Measurements from ENCODE around the gene SEC14L2.
"Not testable (repeated sequence)": the region's sequence is repeated elsewhere in the genome, so short reads cannot be mapped to it uniquely, and the experiment has no call there.

SEC14L2 gene

DNA sequence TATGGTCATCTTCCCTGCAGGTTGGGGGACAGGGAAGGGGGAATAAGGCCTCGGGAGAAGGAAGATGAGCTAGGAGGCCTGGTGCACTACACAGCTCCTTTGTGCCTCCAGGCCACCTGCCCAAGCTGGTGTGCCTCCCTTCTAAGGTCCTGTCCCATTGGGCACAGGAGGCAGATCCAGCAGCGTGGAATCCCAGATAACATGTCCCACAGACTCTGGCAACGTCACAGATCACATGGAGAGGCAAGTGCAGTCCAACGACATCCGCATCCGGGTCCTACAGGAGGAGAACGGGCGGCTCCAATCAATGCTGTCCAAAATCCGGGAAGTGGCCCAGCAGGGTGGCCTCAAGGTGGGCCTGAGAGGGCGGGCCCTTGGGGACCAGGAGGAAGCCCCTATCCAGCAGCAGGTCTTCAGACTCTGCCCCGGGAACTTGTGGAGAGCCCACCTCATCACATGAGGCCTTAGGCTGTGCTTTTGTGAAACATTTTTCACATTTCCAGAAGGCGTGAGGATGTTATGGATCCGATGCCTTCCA is 21.4 kb upstream of the SEC14L2 start:
- DNase-seq (ENCODE audit: low read depth in 2 of 2) = no peak

DNA sequence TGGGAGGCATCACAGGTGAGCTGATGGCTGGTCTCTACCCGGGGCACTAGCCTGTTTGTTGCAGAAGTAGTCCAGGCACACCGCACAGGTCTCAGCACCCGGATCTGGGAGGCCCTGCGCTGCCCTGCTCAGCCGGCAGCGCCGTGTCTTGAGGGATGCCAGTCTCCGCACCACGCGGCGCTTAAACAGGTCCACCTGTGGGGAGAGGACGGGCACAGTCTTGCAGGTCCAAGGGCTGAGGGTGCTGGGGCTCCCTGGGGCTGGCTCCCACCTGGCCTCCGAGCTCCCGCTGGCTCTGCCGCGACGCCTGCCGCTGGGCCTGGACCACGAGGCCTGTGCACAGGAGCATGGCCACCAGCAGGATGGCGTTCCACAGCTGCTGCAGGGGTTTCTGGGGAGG is 16.8 kb upstream of the SEC14L2 start:
- no peak for DNase-seq (ENCODE audit: low read depth in 2 of 2)

- no peak for DNase-seq (ENCODE audit: low read depth in 2 of 2)
Observed at GRCh38 chr22:30381264-30381663, 15.6 kb upstream of the SEC14L2 start.

DNA sequence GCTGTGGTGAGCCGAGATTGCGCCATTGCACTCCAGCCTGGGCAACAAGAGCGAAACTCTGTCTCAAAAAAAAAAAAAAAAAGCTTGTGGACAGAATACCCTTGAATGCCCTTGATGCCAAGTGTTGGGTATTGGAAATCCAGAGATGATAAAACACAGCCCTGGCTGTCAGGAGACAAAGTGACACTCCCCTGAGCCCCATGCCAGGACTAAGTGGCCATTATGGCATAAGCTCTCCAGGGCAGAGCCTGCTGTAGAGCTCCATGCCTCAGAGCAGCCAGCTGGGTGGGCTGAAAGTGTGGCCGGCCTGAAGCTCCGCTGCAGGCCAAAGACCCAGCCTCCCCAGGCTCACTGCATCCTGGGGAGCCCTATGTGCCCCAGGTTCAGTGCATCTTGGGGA is 14.5 kb upstream of the SEC14L2 start:
- DNase-seq (ENCODE audit: low read depth in 2 of 2) = no peak

- no peak for DNase-seq (ENCODE audit: low read depth in 2 of 2)
Observed at GRCh38 chr22:30383061-30383460, 13.8 kb upstream of the SEC14L2 start.

- DNase-seq (ENCODE audit: low read depth in 2 of 2) = no peak
Observed at GRCh38 chr22:30385942-30386341, 10.9 kb upstream of the SEC14L2 start.

- DNase-seq (ENCODE audit: low read depth in 2 of 2) = no peak
Observed at GRCh38 chr22:30386608-30386959, 10.2 kb upstream of the SEC14L2 start.

DNA sequence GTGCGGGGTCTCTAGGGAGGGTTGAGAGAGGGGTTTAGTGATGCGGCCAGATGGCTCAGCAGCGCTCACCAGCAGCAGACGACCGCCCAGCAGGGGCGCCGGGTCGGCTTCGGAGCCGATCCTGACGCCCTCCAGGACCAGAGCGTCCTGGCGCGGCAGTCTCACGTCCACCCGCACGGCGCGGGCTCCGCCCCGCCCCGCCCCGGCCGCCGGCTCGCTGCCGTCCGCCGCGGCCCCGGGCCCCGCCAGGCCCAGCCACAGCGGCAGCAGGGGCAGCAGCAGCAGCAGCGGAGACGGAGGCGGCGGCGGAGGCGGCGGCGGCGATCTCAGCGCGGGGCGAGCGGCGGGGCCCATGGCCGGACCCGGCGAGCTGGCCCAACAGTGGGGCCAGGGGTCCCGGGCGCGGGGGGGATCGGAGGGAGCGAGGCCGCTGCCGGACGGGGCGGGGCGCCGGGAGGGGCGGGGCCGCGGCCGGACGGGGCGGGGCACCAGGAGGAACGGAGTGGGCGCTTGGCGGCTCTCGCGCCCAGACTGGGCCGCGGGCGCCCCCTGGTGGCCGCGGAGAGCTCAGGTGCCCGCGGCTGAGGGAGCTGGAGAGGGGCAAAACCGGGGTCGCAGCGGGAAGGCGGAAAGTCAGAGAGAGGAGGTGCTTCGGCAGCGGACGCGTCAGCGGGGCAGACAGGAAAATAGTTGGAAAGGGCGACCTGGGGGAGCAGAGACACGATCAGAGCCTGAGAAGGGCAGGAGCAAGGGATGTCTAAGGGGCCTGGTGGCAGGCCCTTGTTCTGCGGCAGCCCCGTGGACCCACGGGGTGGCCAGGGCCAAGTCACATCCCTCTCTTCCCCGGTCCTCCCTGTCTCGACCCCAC is 9.6 kb upstream of the SEC14L2 start, which contains the start of gene RNF215:
RNF215 (minus strand) TSS at position 452 of the 868 bp plus-strand sequence; CDS start at position 354, 98 bp downstream.
- DNase-seq (ENCODE audit: low read depth in 2 of 2) = peak; percentile 55 to 69

DNA sequence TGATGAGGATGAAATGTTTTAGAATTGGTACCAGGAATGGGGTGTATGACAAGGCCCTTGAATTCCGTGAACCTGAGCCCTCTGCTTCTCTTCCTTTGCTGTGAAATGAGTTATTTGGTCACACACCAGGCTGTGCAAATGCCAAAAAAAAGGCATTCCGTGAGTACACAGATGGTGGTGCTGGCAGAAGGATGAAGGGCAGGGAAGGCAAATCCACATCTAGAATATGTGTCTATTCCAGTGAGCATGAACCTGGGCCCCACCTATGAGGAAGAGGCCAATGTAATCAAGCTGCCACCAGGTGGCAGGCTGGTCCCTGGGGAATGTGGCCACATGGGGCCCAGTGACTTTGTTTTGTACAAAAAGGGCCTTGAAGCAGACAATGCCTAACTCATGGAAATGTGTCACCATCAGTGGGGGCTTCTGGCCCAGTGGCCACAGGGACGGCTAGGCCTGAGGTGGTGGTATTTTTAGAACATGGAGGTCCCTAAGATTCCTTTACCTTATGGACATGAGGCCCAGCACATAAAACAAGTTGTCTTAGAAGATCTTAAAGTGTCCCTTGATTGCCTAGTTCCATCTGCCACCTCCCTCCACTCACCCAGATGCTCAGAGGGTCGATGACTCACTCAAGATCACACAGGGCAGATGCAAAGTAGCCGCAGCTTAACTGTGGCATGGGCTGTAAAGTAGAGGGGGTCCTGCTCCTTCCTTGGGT is 5.7 kb upstream of the SEC14L2 start:
- DNase-seq (ENCODE audit: low read depth in 2 of 2) = peak; percentile 50 to 65

DNA sequence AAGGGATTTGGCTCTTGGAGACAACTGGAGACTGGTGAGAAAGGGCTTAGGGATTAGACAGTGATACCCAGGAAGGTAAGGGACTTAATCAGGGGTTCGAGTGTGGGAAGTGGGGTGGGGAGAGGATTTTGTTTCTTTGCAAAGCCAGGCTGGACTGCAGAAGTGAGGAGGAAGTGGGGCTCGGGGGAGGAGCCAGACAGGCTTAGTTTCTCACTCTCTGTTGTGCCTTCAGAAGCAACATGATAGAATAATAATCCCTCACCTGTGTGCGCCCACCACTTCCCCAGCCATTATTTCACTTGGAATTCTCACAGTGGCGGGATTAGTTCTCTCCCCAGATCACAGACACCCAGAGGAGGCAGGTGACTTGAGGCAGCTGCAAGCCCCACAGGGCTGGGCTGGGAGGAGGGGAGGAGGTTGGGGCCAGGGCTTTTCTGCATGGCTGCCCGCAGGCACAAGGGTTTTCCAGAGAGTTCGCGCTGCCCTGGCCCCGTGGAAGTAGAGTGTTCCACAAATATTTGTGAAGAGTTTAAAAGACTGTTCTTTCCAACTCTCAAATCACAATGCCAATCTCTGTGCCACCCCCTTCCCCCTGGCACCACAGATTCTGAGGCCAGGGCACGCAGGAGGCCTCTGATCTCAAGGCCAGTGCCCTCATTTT is 4.0 kb upstream of the SEC14L2 start:
- no peak for DNase-seq (ENCODE audit: low read depth in 2 of 2)

DNA sequence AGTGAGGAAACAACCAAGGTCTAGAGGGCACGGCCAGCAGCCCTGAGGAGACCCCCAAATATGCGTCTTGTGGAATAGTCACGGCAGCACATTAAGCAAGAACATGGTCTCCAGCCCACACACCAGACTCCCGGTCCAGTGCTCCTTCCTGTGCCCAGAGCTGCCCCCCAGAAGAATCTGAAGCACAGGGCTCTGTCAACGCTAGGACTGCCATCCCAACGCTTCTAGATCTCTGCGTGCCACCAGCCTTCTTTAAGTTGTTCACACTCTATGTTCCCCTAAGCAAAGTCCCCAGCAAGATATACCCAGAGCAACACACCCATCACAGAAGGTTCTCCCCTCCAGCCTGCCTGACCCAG is 3.5 kb upstream of the SEC14L2 start:
- DNase-seq (ENCODE audit: low read depth in 2 of 2) = no peak

- no peak for DNase-seq (ENCODE audit: low read depth in 2 of 2)
Observed at GRCh38 chr22:30393885-30394284, 2.9 kb upstream of the SEC14L2 start.

GRCh38 chr22:30397656-30398635 is 1.1 kb downstream of the SEC14L2 start:
- no peak for DNase-seq (ENCODE audit: low read depth in 2 of 2)

GRCh38 chr22:30398685-30399680 is 2.2 kb downstream of the SEC14L2 start:
- no peak for DNase-seq (ENCODE audit: low read depth in 2 of 2)

GRCh38 chr22:30399718-30400117 is 2.9 kb downstream of the SEC14L2 start:
- no peak for DNase-seq (ENCODE audit: low read depth in 2 of 2)

GRCh38 chr22:30400159-30400558 is 3.3 kb downstream of the SEC14L2 start:
- no peak for DNase-seq (ENCODE audit: low read depth in 2 of 2)

DNA sequence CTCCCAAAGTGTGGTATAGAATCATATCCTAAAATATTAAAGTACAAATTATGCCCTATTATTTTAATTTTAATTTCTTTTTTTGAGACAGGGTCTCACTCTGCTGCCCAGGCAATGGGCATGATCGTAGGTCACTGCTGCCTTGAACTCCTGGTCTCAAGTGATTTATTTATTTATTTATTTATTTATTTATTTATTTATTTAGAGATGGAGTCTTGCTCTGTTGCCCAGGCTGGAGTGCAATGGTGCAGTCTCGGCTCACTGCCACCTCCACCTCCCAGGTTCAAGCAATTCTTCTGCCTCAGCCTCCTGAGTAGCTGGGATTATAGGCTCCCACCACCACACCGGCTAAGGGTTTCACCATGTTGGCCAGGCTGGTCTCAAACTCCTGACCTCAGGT is 4.2 kb downstream of the SEC14L2 start:
- not testable (repeated sequence) for DNase-seq (ENCODE audit: low read depth in 2 of 2)

- DNase-seq (ENCODE audit: low read depth in 2 of 2) = no peak
Observed at GRCh38 chr22:30402028-30402765, 5.4 kb downstream of the SEC14L2 start.

DNA sequence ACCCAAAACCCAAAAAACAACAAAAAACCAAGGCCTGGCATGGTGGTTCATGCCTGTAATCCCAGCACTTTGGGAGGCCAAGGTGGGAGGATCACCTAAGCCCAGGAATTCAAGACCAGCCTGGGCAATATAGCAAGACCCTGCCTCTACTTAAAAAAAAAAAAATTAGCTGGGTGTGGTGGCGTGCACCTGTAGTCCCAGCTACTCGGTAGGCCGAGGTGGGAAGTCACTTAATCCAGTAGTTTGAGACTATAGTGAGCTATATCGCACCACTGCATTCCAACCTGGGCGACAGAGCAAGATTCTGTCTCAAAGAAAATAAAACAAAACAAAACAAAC is 5.9 kb downstream of the SEC14L2 start:
- DNase-seq (ENCODE audit: low read depth in 2 of 2) = not testable (repeated sequence)

All from stimulated activated CD4-positive, alpha-beta T cell treated with anti-CD3 and anti-CD28 coated beads, Interleukin-1b, Interleukin-23, amount 100 ng/mL, for 1 hour (primary cell).